GM21576 (cell line): ENCODE results near the gene KATNAL2.
"Not testable (repeated sequence)": the region's sequence is repeated elsewhere in the genome, so short reads cannot be mapped to it uniquely, and the experiment has no call there.

Experiments used
- ATAC-seq: cut with Tn5 transposase; IDR thresholded peaks from one replicate; pipeline ENCODE4 v1.9.1; 2021; ENCODE audit warnings: mild to moderate bottlenecking, moderate library complexity; ENCODE audit not compliant: unreplicated experiment

The KATNAL2 gene

GRCh38 chr18:46920653-46921052 lies 3.3 kb downstream of the KATNAL2 start:
- no peak for ATAC-seq

- no peak for ATAC-seq
These were observed 22.0 kb downstream of the KATNAL2 start for GRCh38 chr18:46939337-46939963.

GRCh38 chr18:46939998-46940571 lies 22.7 kb downstream of the KATNAL2 start:
- no peak for ATAC-seq

- no peak for ATAC-seq
These were observed 25.2 kb downstream of the KATNAL2 start for GRCh38 chr18:46942646-46943045.

GRCh38 chr18:46946656-46947282 lies 29.4 kb downstream of the KATNAL2 start:
- ATAC-seq, result peak; percentile 85

GRCh38 chr18:46950064-46950656 lies 32.8 kb downstream of the KATNAL2 start:
- ATAC-seq, result no peak

GRCh38 chr18:46953195-46953594 lies 35.8 kb downstream of the KATNAL2 start:
- ATAC-seq, result no peak

- ATAC-seq, result no peak
These were observed 40.8 kb downstream of the KATNAL2 start for GRCh38 chr18:46958209-46958608.

- not testable (repeated sequence) for ATAC-seq
These were observed 46.5 kb downstream of the KATNAL2 start for GRCh38 chr18:46963656-46964578.

- ATAC-seq, result not testable (repeated sequence)
These were observed 47.3 kb downstream of the KATNAL2 start for GRCh38 chr18:46964579-46965293.

- ATAC-seq, result not testable (repeated sequence)
These were observed 48.9 kb downstream of the KATNAL2 start for GRCh38 chr18:46966266-46966665.

GRCh38 chr18:46969551-46969950 lies 52.1 kb downstream of the KATNAL2 start:
- ATAC-seq, result not testable (repeated sequence)

GRCh38 chr18:47019870-47020269 lies 102.5 kb downstream of the KATNAL2 start:
- not testable (repeated sequence) for ATAC-seq

GRCh38 chr18:47020757-47021156 lies 103.4 kb downstream of the KATNAL2 start:
- not testable (repeated sequence) for ATAC-seq

- ATAC-seq, result not testable (repeated sequence)
These were observed 105.4 kb downstream of the KATNAL2 start for GRCh38 chr18:47022821-47023220.

GRCh38 chr18:47023769-47024465 lies 106.5 kb downstream of the KATNAL2 start:
- ATAC-seq, result not testable (repeated sequence)

GRCh38 chr18:47025557-47026174 lies 108.3 kb downstream of the KATNAL2 start:
- ATAC-seq, result not testable (repeated sequence)

- ATAC-seq, result not testable (repeated sequence)
These were observed 111.3 kb downstream of the KATNAL2 start for GRCh38 chr18:47028738-47029137.
